Measurements from ENCODE around the gene RAPGEF6.

GRCh38 chr5:131684051-131684450 is 49.0 kb upstream of the RAPGEF6 start:
- TF ChIP-seq GABPA (IDR thresholded peaks at IDR 0.05; ENCODE audit: low read depth) (no peak), REST (IDR thresholded peaks at IDR 0.05; ENCODE audit: insufficient replicate concordance, low read depth) (no peak), SPI1 (IDR thresholded peaks at IDR 0.05; ENCODE audit: borderline replicate concordance, low read depth) (no peak)
- TF ChIP-seq, protein P1, sequence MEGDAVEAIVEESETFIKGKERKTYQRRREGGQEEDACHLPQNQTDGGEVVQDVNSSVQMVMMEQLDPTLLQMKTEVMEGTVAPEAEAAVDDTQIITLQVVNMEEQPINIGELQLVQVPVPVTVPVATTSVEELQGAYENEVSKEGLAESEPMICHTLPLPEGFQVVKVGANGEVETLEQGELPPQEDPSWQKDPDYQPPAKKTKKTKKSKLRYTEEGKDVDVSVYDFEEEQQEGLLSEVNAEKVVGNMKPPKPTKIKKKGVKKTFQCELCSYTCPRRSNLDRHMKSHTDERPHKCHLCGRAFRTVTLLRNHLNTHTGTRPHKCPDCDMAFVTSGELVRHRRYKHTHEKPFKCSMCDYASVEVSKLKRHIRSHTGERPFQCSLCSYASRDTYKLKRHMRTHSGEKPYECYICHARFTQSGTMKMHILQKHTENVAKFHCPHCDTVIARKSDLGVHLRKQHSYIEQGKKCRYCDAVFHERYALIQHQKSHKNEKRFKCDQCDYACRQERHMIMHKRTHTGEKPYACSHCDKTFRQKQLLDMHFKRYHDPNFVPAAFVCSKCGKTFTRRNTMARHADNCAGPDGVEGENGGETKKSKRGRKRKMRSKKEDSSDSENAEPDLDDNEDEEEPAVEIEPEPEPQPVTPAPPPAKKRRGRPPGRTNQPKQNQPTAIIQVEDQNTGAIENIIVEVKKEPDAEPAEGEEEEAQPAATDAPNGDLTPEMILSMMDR (IDR thresholded peaks at IDR 0.05; ENCODE audit: insufficient read depth, low read length): no peak
